HCT116 (cell line): ENCODE results near the gene EIF4E2.

Experiments
- CBX3 ChIP-seq: IDR thresholded peaks from 2 replicates; pipeline ENCODE4 v1.6.1; 2012; ENCODE audit warnings: low read depth
- CTCF ChIP-seq, 3 experiments: fragments of 200-600 bp in 1 of 3; sonication (generic) in 1 of 3; IDR thresholded peaks in 2 of 3; conservative IDR thresholded peaks in 1 of 3; 2 replicates each; pipeline ENCODE4 v1.5.1; 2012 to 2017; ENCODE audit warnings: low read depth in 2 of 3, low read length in 2 of 3, antibody characterized with exemption in 1 of 3, borderline replicate concordance in 1 of 3, control low read depth in 1 of 3, mild to moderate bottlenecking in 1 of 3, mixed read lengths in 1 of 3, mixed run types in 1 of 3, moderate library complexity in 1 of 3; ENCODE audit not compliant: insufficient read depth in 1 of 3
- ELF1 ChIP-seq: IDR thresholded peaks from 2 replicates; pipeline ENCODE4 v1.6.1; 2012; ENCODE audit warnings: low read depth, borderline replicate concordance
- EZH2 ChIP-seq: fragments of 200-600 bp; sonication (generic); IDR thresholded peaks from 2 replicates; pipeline ENCODE4 v1.6.1; 2017; ENCODE audit warnings: antibody characterized with exemption, mixed run types
- JUND ChIP-seq: IDR thresholded peaks from 2 replicates; pipeline ENCODE4 v1.6.1; 2012
- POLR2A ChIP-seq: IDR thresholded peaks from 2 replicates; pipeline ENCODE4 v1.7.0; 2011; ENCODE audit warnings: borderline replicate concordance; ENCODE audit not compliant: insufficient read depth, insufficient read length; ENCODE audit errors: extremely low read depth
- POLR2AphosphoS5 ChIP-seq: IDR thresholded peaks from 2 replicates; pipeline ENCODE4 v1.6.1; 2011; ENCODE audit warnings: mild to moderate bottlenecking, low read depth, low read length, moderate library complexity
- RAD21 ChIP-seq: IDR thresholded peaks from 2 replicates; pipeline ENCODE4 v1.6.1; 2012; ENCODE audit warnings: low read depth, mild to moderate bottlenecking
- SP1 ChIP-seq: IDR thresholded peaks from 2 replicates; pipeline ENCODE4 v1.6.1; 2012; ENCODE audit warnings: low read depth

- TF ChIP-seq JUND: no peak
- no peak for TF ChIP-seq CTCF (IDR thresholded peaks at IDR 0.05 in 2 of 3, conservative IDR thresholded peaks at IDR 0.05 in 1 of 3; ENCODE audit: borderline replicate concordance in 1 of 3, insufficient read depth in 1 of 3, low read depth in 2 of 3, low read length in 2 of 3)
- TF ChIP-seq ELF1: no peak
- TF ChIP-seq EZH2: no peak
- no peak for TF ChIP-seq POLR2AphosphoS5
- TF ChIP-seq RAD21: no peak
- TF ChIP-seq CBX3: no peak
- TF ChIP-seq POLR2A: no peak
- TF ChIP-seq SP1: no peak
These were observed 52.8 kb downstream of the EIF4E2 start for GRCh38 chr2:232603283-232603682.
